ENCODE measurements around the gene CDK14. TPM values are rescaled to one million over a fixed set of nuclear protein-coding genes. Genes with fewer than 3 reads are reported as not detected.

CDK14 gene
- total and polyA plus RNA-seq, 4 donors = 60.9 to 126 (median 82.9) TPM

GRCh38 chr7:90864088-90864487 lies 268.0 kb downstream of the CDK14 start:
- no peaks in the 10 kb centered on the region for H3K4me1 ChIP-seq (ENCODE audit: control insufficient read depth, insufficient read depth, low read length)
- H3K36me3 ChIP-seq (ENCODE audit: control insufficient read depth, insufficient read depth, low read length) = no peaks in the 10 kb centered on the region
- no peak overlapping the region for H3K4me3 ChIP-seq (ENCODE audit: low read depth, low read length)
- H3K27ac ChIP-seq (ENCODE audit: low read depth, low read length) = no peak overlapping the region
- DNase-seq (ENCODE audit: low read depth in 4 of 6, low spot score in 6 of 6) = no peak
- no peaks in the 10 kb centered on the region for H3K9me3 ChIP-seq (ENCODE audit: control insufficient read depth, insufficient read depth, low read length)
- WGBS (ENCODE audit: insufficient coverage) = no CpG with 5 or more reads among the region's 1 CpG
- no peaks in the 10 kb centered on the region for H3K27me3 ChIP-seq (ENCODE audit: control insufficient read depth, insufficient read depth, low read length)

- WGBS (ENCODE audit: insufficient coverage) = 100% methylated on average over 1 of the region's 1 CpG
Measured at GRCh38 chr7:90869335-90869734, 273.2 kb downstream of the CDK14 start.

DNA sequence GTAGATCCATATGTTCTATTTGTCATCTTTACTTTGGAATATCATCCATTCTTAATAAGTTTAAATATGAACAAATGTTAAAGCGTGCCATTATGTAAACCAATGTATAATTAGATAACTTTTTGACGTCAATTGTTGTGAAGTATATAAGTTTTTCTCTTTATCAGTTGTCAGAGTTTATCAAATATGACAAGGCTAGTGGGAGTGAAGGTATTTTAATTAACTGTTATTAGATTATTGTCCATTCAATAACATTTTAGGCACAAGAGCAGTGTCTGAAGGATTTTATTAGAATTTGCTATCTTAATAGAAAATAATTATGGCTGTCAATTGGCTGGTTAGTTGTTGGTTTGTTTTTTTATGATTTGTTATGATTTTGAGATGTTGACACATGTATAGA lies 280.6 kb downstream of the CDK14 start:
- DNase-seq (ENCODE audit: low read depth in 4 of 6, low spot score in 6 of 6) = no peak
- Histone ChIP-seq H3K27ac (ENCODE audit: low read depth, low read length) (no peak overlapping the region), H3K4me1 (ENCODE audit: control insufficient read depth, insufficient read depth, low read length) (peaks cover 4% of the 10 kb centered on the region), H3K36me3 (ENCODE audit: control insufficient read depth, insufficient read depth, low read length) (no peaks in the 10 kb centered on the region), H3K27me3 (ENCODE audit: control insufficient read depth, insufficient read depth, low read length) (no peaks in the 10 kb centered on the region), H3K4me3 (ENCODE audit: low read depth, low read length) (no peak overlapping the region), H3K9me3 (ENCODE audit: control insufficient read depth, insufficient read depth, low read length) (no peaks in the 10 kb centered on the region)
- no CpG with 5 or more reads among the region's 2 CpGs for WGBS (ENCODE audit: insufficient coverage)

More at GRCh38 chr7:90869335-90869734, 273.2 kb downstream of the CDK14 start:
- H3K4me1 ChIP-seq (ENCODE audit: control insufficient read depth, insufficient read depth, low read length) = no peaks in the 10 kb centered on the region
- H3K27me3 ChIP-seq (ENCODE audit: control insufficient read depth, insufficient read depth, low read length) = no peaks in the 10 kb centered on the region
- no peaks in the 10 kb centered on the region for H3K36me3 ChIP-seq (ENCODE audit: control insufficient read depth, insufficient read depth, low read length)
- no peak for DNase-seq (ENCODE audit: low read depth in 4 of 6, low spot score in 6 of 6)
- H3K4me3 ChIP-seq (ENCODE audit: low read depth, low read length) = no peak overlapping the region
- no peak overlapping the region for H3K27ac ChIP-seq (ENCODE audit: low read depth, low read length)
- no peaks in the 10 kb centered on the region for H3K9me3 ChIP-seq (ENCODE audit: control insufficient read depth, insufficient read depth, low read length)

DNA sequence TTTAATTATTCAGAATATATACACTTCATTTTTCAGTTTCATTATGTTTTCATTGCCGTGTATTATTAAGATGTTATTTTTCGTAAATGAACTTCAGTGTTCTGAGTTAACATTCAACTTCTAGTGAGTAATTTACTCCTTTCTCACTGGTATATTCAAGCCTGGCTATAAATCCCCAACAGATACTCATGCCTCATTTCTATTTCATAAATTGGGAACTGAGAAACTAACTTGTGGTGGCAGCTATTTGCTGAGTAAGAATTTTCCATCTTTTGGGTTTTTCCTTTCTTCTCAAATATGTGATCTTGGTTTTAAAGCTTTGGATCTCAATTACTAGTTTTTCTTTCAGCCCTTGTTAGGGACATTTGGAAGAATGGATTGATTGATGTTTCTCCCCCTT lies 281.1 kb downstream of the CDK14 start:
- Histone ChIP-seq H3K4me1 (ENCODE audit: control insufficient read depth, insufficient read depth, low read length) (peaks cover 4% of the 10 kb centered on the region), H3K27me3 (ENCODE audit: control insufficient read depth, insufficient read depth, low read length) (no peaks in the 10 kb centered on the region), H3K36me3 (ENCODE audit: control insufficient read depth, insufficient read depth, low read length) (no peaks in the 10 kb centered on the region), H3K27ac (ENCODE audit: low read depth, low read length) (no peak overlapping the region), H3K4me3 (ENCODE audit: low read depth, low read length) (no peak overlapping the region), H3K9me3 (ENCODE audit: control insufficient read depth, insufficient read depth, low read length) (no peaks in the 10 kb centered on the region)
- DNase-seq (ENCODE audit: low read depth in 4 of 6, low spot score in 6 of 6) = no peak
- no CpG with 5 or more reads among the region's 2 CpGs for WGBS (ENCODE audit: insufficient coverage)

DNA sequence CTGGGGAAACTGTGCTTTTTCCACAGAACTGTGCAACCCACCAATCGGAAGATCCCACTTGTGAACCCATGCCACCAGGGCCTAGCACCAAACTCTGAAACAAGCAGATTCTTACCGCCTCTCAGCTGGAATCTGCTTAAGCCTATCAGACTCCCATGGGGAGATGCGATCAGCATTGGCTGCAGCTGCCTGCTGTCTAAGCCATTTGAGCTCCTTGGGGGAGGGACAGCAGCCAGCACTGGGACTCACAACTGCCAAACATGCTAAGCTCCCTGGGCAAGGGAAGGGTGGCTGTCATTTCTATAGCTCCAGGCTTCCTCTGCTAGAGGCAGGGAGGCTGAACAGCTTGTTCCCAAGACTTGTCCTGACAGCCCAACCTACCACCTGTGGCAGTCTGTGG lies 283.8 kb downstream of the CDK14 start:
- H3K27me3 ChIP-seq (ENCODE audit: control insufficient read depth, insufficient read depth, low read length) = no peaks in the 10 kb centered on the region
- DNase-seq (ENCODE audit: low read depth in 4 of 6, low spot score in 6 of 6) = no peak
- no peak overlapping the region for H3K4me3 ChIP-seq (ENCODE audit: low read depth, low read length)
- WGBS (ENCODE audit: insufficient coverage) = 100% methylated on average over 3 of the region's 3 CpGs
- H3K4me1 ChIP-seq (ENCODE audit: control insufficient read depth, insufficient read depth, low read length) = peaks cover 4% of the 10 kb centered on the region
- no peaks in the 10 kb centered on the region for H3K36me3 ChIP-seq (ENCODE audit: control insufficient read depth, insufficient read depth, low read length)
- H3K27ac ChIP-seq (ENCODE audit: low read depth, low read length) = no peak overlapping the region
- no peaks in the 10 kb centered on the region for H3K9me3 ChIP-seq (ENCODE audit: control insufficient read depth, insufficient read depth, low read length)

DNA sequence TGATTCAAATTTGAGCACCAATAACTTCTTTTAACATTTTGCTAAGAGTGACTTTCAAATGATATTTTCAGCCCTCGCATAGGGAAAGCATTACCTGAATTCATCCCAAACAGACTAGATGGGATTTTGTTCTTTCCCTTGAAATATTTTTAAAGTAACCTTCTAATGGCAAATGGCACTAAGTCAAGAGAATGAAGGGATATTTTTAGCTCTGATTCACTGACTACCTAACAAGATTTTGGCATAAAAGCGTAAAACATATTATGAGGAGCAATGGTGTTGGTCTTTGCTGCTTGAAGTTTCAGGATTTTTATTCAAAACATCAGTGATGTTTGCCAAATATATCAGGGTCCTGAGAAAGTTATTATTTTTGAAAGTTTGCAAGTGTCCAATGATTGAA lies 290.3 kb downstream of the CDK14 start:
- WGBS (ENCODE audit: insufficient coverage) = no CpG with 5 or more reads among the region's 2 CpGs
- H3K9me3 ChIP-seq (ENCODE audit: control insufficient read depth, insufficient read depth, low read length) = no peaks in the 10 kb centered on the region
- no peak overlapping the region for H3K27ac ChIP-seq (ENCODE audit: low read depth, low read length)
- H3K27me3 ChIP-seq (ENCODE audit: control insufficient read depth, insufficient read depth, low read length) = no peaks in the 10 kb centered on the region
- no peaks in the 10 kb centered on the region for H3K36me3 ChIP-seq (ENCODE audit: control insufficient read depth, insufficient read depth, low read length)
- no peak for DNase-seq (ENCODE audit: low read depth in 4 of 6, low spot score in 6 of 6)
- H3K4me1 ChIP-seq (ENCODE audit: control insufficient read depth, insufficient read depth, low read length) = no peaks in the 10 kb centered on the region
- no peak overlapping the region for H3K4me3 ChIP-seq (ENCODE audit: low read depth, low read length)

DNA sequence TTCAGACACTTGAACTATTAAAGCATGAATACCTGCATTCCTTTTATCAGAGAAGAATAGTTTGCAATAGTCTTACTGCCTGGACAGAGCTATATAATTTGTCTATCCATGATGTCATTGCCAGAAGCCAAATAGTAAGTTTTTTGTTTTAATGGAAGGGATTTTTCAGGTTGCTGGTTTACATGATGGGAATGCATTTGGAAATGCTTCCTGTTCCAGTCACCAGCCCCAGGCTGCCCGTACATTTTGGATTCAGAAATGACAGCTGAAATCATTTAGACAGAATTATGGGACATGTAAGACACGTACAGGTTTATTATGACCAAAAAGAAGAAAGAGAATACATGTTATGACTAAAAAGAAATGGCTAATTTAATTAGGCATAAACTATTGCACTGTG lies 293.1 kb downstream of the CDK14 start:
- no peak for DNase-seq (ENCODE audit: low read depth in 4 of 6, low spot score in 6 of 6)
- H3K4me3 ChIP-seq (ENCODE audit: low read depth, low read length) = no peak overlapping the region
- no peaks in the 10 kb centered on the region for H3K27me3 ChIP-seq (ENCODE audit: control insufficient read depth, insufficient read depth, low read length)
- no peak overlapping the region for H3K27ac ChIP-seq (ENCODE audit: low read depth, low read length)
- 67% methylated on average over 1 of the region's 2 CpGs for WGBS (ENCODE audit: insufficient coverage)
- H3K4me1 ChIP-seq (ENCODE audit: control insufficient read depth, insufficient read depth, low read length) = no peaks in the 10 kb centered on the region
- no peaks in the 10 kb centered on the region for H3K9me3 ChIP-seq (ENCODE audit: control insufficient read depth, insufficient read depth, low read length)
- H3K36me3 ChIP-seq (ENCODE audit: control insufficient read depth, insufficient read depth, low read length) = no peaks in the 10 kb centered on the region

- Histone ChIP-seq H3K4me3 (ENCODE audit: low read depth, low read length) (no peak overlapping the region), H3K27me3 (ENCODE audit: control insufficient read depth, insufficient read depth, low read length) (no peaks in the 10 kb centered on the region), H3K27ac (ENCODE audit: low read depth, low read length) (no peak overlapping the region), H3K9me3 (ENCODE audit: control insufficient read depth, insufficient read depth, low read length) (no peaks in the 10 kb centered on the region), H3K36me3 (ENCODE audit: control insufficient read depth, insufficient read depth, low read length) (no peaks in the 10 kb centered on the region), H3K4me1 (ENCODE audit: control insufficient read depth, insufficient read depth, low read length) (no peaks in the 10 kb centered on the region)
- DNase-seq (ENCODE audit: low read depth in 4 of 6, low spot score in 6 of 6) = no peak
- no CpG with 5 or more reads among the region's 1 CpG for WGBS (ENCODE audit: insufficient coverage)
Measured at GRCh38 chr7:90889644-90890043, 293.5 kb downstream of the CDK14 start.

GRCh38 chr7:90891529-90891928 lies 295.4 kb downstream of the CDK14 start:
- Histone ChIP-seq H3K27ac (ENCODE audit: low read depth, low read length) (no peak overlapping the region), H3K4me1 (ENCODE audit: control insufficient read depth, insufficient read depth, low read length) (no peaks in the 10 kb centered on the region), H3K4me3 (ENCODE audit: low read depth, low read length) (no peak overlapping the region), H3K9me3 (ENCODE audit: control insufficient read depth, insufficient read depth, low read length) (no peaks in the 10 kb centered on the region), H3K36me3 (ENCODE audit: control insufficient read depth, insufficient read depth, low read length) (no peaks in the 10 kb centered on the region), H3K27me3 (ENCODE audit: control insufficient read depth, insufficient read depth, low read length) (no peaks in the 10 kb centered on the region)
- 67% methylated on average over 1 of the region's 1 CpG for WGBS (ENCODE audit: insufficient coverage)
- DNase-seq (ENCODE audit: low read depth in 4 of 6, low spot score in 6 of 6) = peak in 1 of 6 donors; percentile 5

GRCh38 chr7:90892213-90892612 lies 296.1 kb downstream of the CDK14 start:
- Histone ChIP-seq H3K27me3 (ENCODE audit: control insufficient read depth, insufficient read depth, low read length) (no peaks in the 10 kb centered on the region), H3K4me1 (ENCODE audit: control insufficient read depth, insufficient read depth, low read length) (no peaks in the 10 kb centered on the region), H3K27ac (ENCODE audit: low read depth, low read length) (no peak overlapping the region), H3K4me3 (ENCODE audit: low read depth, low read length) (no peak overlapping the region), H3K36me3 (ENCODE audit: control insufficient read depth, insufficient read depth, low read length) (no peaks in the 10 kb centered on the region), H3K9me3 (ENCODE audit: control insufficient read depth, insufficient read depth, low read length) (no peaks in the 10 kb centered on the region)
- DNase-seq (ENCODE audit: low read depth in 4 of 6, low spot score in 6 of 6) = no peak
- no CpG with 5 or more reads among the region's 2 CpGs for WGBS (ENCODE audit: insufficient coverage)
